Duodenal mucosa (tissue), 2 donors: ENCODE data around the gene SLC25A22.

Experiments used
- H3K27ac ChIP-seq: one replicate; pipeline ENCODE4 v1.7.0; 2013; ENCODE audit warnings: low read depth, low read length
- H3K27me3 ChIP-seq, 2 donors: one replicate each; pipeline ENCODE4 v1.7.0; 2013; ENCODE audit warnings: low read length in 2 of 2, control low read depth in 1 of 2; ENCODE audit not compliant: insufficient read depth in 2 of 2, control insufficient read depth in 1 of 2
- H3K36me3 ChIP-seq, 2 donors: one replicate each; pipeline ENCODE4 v1.7.0; 2013; ENCODE audit warnings: low read length in 2 of 2, control low read depth in 1 of 2; ENCODE audit not compliant: insufficient read depth in 2 of 2, control insufficient read depth in 1 of 2
- H3K4me1 ChIP-seq, 2 donors: one replicate each; pipeline ENCODE4 v1.7.0; 2013; ENCODE audit warnings: low read length in 2 of 2, control low read depth in 1 of 2; ENCODE audit not compliant: insufficient read depth in 2 of 2, control insufficient read depth in 1 of 2
- H3K4me3 ChIP-seq, 2 donors: one replicate each; pipeline ENCODE4 v1.7.0; 2013; ENCODE audit warnings: low read length in 2 of 2, low read depth in 1 of 2
- H3K9ac ChIP-seq, 2 donors: one replicate each; pipeline ENCODE4 v1.7.0; 2013; ENCODE audit warnings: low read length in 2 of 2, low read depth in 1 of 2
- H3K9me3 ChIP-seq, 2 donors: one replicate each; pipeline ENCODE4 v1.7.0; 2013; ENCODE audit warnings: low read length in 2 of 2, control low read depth in 1 of 2; ENCODE audit not compliant: control insufficient read depth in 1 of 2

Gene SLC25A22

DNA sequence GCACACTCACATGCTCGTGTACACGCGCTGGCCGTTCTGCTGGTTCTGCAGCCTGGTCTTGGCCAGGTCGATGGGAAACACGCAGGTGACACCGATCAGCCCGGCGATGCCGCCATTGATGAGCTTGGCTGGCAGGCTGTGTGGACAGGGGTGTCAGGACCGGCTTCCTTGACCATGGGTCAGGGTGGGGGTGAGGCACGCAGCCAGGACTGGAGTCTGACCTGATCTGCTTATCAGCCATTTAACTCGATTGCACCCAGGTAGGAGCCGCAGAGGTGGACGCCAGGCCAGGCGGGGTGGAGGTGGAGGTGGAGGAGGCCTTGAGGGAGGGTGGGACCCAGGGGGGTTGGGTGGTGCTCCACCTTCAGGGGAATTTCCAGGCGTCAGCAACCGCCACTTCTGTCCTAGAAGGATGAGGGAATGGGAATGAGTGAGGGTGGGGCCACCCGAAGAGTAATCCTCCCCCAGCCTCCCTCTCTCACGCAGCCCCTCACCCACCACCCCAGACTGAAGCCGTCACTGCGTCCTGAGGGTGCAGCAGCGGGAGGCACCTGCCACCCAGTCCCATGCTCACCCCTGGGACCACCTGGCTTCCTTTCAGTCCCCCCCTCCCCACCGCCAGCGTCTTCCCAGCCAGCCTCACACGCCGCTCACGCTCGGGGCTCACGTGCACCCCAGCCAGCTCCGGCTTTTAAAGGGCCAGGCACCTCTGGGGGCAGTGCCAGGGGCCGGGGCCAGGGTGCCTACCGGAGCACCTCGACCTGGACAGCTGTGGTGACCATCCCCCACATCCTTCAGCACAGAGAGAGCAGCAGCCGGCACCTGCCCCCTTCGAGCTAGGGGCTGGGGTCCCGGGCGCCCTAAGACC lies 3.1 kb downstream of the SLC25A22 start:
- H3K27me3 ChIP-seq: no peaks in the 10 kb centered on the region
- H3K27ac ChIP-seq: no peak overlapping the region
- peak overlapping the region; percentile 77 to 84 for H3K4me3 ChIP-seq
- H3K4me1 ChIP-seq: peaks cover 19 to 32% of the 10 kb centered on the region in 2 donors
- peak overlapping the region; percentile 64 to 72 for H3K9ac ChIP-seq
- peaks cover 0 to 14% of the 10 kb centered on the region in 2 donors for H3K36me3 ChIP-seq
- H3K9me3 ChIP-seq: no peaks in the 10 kb centered on the region

DNA sequence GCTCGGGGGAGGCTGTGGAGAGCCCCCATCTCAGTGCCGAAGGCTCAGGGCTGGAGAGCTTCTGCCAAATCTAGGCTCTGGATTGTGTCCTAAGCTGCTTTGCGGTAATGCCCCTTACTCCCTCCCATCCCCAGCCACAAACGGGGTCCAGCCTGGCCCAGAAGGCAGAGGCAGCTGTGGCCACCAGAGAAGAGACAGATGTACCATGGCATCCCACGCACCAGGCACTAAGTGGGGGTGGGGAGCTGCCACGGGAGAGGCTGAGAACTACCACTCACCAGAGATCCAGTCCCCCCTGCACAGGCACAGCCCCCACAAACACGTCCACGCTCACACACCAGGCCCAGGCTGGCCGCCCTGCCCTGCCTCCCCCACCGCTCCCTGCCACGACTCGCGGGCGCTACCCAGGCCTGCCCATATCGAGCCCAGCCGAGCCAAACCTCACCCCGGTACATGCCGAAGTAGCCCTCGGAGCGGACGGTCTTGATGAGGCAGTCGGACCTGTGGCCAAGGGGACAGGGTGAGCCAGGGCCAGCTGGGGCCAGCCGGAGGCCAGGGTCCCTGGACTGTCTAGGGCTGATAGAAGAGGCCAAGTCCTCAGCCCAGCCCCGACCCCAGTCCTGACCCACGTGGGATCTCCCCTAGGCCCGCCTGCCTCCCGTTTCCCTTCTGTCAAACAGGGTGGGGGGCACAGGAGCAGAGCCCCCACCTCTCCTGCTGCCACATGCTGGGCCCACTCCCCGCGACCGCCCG lies 3.9 kb downstream of the SLC25A22 start:
- Histone ChIP-seq H3K4me1 (peaks cover 19 to 37% of the 10 kb centered on the region in 2 donors), H3K4me3 (peak overlapping the region in 1 of 2 donors; percentile 84), H3K9me3 (no peaks in the 10 kb centered on the region), H3K27me3 (peaks cover 5% of the 10 kb centered on the region in 2 donors), H3K9ac (no peak overlapping the region), H3K36me3 (peaks cover 0 to 8% of the 10 kb centered on the region in 2 donors), H3K27ac (no peak overlapping the region)

DNA sequence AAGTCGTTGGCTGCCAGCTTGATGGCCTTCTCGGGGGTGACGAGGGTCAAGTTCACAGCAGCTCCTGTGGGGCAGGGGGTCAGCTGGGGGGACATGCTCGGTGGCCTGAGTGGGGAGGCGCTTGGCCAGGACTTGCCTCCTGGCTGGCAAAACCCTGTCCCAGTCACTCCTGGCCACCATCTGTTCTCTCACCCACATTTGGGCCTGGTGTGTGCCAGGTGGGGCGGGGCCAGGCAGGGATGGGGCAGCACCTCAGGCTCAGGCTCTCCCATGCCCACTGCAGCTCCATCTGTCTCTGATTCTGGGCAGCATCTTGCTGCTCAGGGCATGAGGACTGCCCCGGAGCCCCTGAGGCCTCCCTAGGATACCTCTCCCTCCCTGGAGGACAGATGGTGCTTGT lies 4.5 kb downstream of the SLC25A22 start:
- Histone ChIP-seq H3K4me3 (no peak overlapping the region), H3K4me1 (peaks cover 19 to 37% of the 10 kb centered on the region in 2 donors), H3K27me3 (peaks cover 9 to 11% of the 10 kb centered on the region in 2 donors), H3K9me3 (no peaks in the 10 kb centered on the region), H3K36me3 (peaks cover 0 to 4% of the 10 kb centered on the region in 2 donors), H3K9ac (no peak overlapping the region), H3K27ac (no peak overlapping the region)

DNA sequence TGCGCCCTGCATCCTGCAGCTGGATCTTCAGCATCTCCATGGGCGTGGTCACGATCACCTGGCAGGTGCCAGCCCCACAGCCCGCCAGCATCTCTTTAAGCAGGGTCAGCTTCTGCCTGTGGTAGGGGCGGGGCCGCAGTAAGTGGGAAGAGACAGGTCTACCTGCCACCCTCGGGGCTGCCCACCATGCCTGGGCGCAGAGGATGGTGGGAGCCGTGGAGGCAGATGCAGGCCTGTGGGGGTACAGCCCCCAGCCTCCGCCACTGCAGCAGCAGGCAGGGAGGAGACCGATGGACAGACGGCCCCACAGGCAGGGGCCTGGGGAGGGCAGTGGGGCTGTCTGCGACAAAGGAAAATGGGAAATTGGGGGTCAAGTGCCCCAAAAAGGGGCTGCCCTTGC lies 5.2 kb downstream of the SLC25A22 start:
- no peak overlapping the region for H3K4me3 ChIP-seq
- H3K36me3 ChIP-seq: peaks cover 0 to 4% of the 10 kb centered on the region in 2 donors
- peaks cover 9 to 11% of the 10 kb centered on the region in 2 donors for H3K27me3 ChIP-seq
- no peaks in the 10 kb centered on the region for H3K9me3 ChIP-seq
- H3K4me1 ChIP-seq: peaks cover 19 to 34% of the 10 kb centered on the region in 2 donors
- H3K9ac ChIP-seq: no peak overlapping the region
- H3K27ac ChIP-seq: no peak overlapping the region

DNA sequence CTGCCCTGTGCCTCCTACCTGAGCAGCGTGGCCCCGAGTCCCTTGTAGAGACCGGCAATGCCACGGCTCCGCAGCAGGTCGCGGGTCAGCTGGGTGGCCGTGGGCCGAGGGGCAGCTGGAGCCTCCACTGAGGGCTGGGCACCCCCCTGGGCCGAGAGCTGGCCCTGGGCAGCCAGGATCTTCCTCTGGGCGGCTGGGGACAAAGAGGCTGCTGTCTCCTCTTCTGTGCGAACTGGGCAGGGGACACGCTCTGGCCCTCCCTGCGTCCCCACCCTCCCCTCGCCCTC lies 5.6 kb downstream of the SLC25A22 start:
- peaks cover 19 to 34% of the 10 kb centered on the region in 2 donors for H3K4me1 ChIP-seq
- no peaks in the 10 kb centered on the region for H3K9me3 ChIP-seq
- H3K27me3 ChIP-seq: peaks cover 9 to 11% of the 10 kb centered on the region in 2 donors
- no peak overlapping the region for H3K4me3 ChIP-seq
- peaks cover 0 to 4% of the 10 kb centered on the region in 2 donors for H3K36me3 ChIP-seq
- H3K27ac ChIP-seq: no peak overlapping the region
- H3K9ac ChIP-seq: no peak overlapping the region

DNA sequence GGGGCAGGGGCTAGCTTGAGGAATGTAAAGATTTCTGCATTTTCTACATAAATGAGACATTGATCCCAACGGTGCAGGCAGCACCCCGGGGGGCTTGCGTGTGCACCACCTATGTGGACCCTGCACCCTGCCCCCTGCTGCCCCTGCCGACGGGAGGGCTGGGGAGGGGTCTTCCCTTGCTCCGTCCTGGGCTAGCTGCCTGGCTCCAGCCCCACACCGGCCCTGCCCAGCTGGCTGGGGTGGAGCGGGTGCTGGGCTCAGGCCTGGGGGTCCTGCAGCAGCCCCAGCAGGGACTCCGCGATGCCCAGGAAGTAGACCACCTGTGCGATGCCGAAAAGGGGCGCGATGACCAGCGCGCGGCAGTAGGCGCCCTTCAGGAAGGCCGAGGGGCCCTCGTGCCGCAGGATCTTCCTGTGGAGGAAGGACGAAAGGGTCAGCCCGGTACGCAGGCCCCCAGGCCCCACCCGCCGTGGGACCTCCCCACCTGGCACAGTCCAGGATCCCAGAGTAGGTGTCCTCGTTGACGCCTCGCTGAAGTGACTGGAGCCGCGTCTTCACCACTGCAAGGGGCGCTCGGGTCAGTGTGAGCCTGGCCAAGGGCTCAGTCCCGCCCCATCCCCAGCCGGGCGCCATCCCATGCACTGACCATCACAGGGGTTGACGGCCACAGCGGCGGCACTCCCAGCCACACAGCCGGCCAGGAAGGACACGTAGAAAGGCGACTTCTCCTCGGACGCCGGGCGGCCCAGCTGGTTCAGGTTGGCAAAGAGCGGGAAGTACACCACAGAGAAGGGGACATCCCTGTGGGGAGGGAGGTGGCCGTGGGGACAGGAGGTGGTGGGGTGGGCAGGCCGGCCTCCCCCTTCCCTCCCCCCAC lies 6.2 kb downstream of the SLC25A22 start:
- no peak overlapping the region for H3K27ac ChIP-seq
- peaks cover 16 to 28% of the 10 kb centered on the region in 2 donors for H3K4me1 ChIP-seq
- H3K4me3 ChIP-seq: no peak overlapping the region
- H3K27me3 ChIP-seq: peaks cover 9 to 11% of the 10 kb centered on the region in 2 donors
- H3K9me3 ChIP-seq: no peaks in the 10 kb centered on the region
- peaks cover 0 to 4% of the 10 kb centered on the region in 2 donors for H3K36me3 ChIP-seq
- no peak overlapping the region for H3K9ac ChIP-seq

DNA sequence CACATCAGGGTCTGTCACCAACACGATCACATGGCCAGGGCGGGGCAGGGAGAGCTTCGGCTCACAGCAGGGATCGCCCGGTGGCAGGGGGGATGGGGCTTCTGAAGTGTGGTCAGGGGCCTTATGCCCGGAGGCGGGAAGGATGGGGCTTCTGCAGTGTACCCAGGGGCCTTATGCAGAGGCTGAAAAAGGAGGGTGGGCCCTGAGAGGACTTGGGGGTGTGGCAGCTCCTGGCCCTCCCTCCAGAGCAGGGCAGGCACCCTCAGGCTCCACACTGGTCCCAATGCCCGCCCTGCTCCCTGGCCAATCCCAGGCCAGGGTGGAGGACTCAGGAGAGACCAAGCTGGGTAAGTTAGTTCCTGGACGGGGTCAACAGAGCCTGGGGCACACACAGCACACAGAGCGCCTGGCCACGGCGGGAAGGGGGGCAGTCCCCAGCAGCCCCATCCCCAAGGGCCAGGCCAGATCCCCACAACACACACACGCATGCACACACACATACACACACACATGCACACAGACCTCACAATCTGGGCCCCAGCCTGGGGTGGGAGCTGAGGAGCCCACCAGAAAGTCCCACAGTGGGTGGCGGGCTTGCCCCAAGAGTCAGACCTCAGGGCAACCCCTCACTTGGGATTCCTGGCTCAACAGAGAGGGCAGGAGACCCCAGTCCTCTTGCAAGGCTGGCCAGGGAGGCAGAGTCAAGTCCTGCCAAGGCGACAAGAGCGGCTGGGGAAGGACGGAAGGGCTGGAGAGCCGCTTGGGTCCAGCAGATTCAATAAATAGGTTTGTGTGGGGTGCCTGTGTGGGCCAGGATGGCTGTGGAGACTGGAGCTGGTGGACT lies 7.1 kb downstream of the SLC25A22 start:
- Histone ChIP-seq H3K9me3 (no peaks in the 10 kb centered on the region), H3K27ac (no peak overlapping the region), H3K4me1 (peaks cover 10 to 20% of the 10 kb centered on the region in 2 donors), H3K4me3 (no peak overlapping the region), H3K27me3 (peaks cover 9 to 11% of the 10 kb centered on the region in 2 donors), H3K36me3 (peaks cover 0 to 4% of the 10 kb centered on the region in 2 donors), H3K9ac (no peak overlapping the region)

DNA sequence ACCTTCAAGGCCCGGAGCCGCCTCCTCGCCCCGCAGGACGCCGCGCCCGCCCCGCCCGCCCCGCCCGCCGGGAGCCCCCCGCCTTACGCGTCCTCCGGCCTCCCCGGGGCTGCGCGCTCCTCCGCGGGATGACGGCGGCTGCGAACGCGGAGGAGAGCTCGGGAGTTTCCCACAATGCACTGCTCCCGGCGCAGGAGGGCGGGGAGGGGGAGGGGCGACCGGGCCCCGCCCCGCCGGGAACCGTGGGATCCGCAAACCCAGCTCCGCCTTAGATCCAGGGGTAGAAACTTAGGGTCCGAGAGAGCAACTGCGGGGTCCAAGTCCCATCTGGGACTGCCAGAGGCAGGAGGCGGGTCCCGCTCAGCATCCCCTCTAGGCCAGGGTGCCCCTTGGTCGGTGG lies 8.1 kb downstream of the SLC25A22 start, which contains the start of gene CEND1:
TSS of gene CEND1 (minus strand) at position 148 of the 400 bp plus-strand sequence. CDS start 1,514 bp downstream, outside the sequence.
- Histone ChIP-seq H3K27me3 (peaks cover 9 to 11% of the 10 kb centered on the region in 2 donors), H3K9me3 (no peaks in the 10 kb centered on the region), H3K36me3 (peaks cover 0 to 4% of the 10 kb centered on the region in 2 donors), H3K9ac (no peak within 1 kb of the TSS), H3K27ac (no peak within 1 kb of the TSS), H3K4me3 (no peak within 1 kb of the TSS), H3K4me1 (peaks cover 4 to 10% of the 10 kb centered on the region in 2 donors)
